ACC112 (cell line): Measurements from ENCODE around the gene MAPK8IP3.

Experiments
- H2AFZ ChIP-seq: fragments of 200-600 bp; sonication (generic); one replicate; pipeline ENCODE4 v1.6.0; 2017; ENCODE audit warnings: antibody characterized with exemption, low read length; ENCODE audit not compliant: unreplicated experiment
- H3K27ac ChIP-seq: fragments of 200-600 bp; sonication (generic); 2 replicates; pipeline ENCODE4 v1.5.1; 2014; ENCODE audit warnings: low read depth, mild to moderate bottlenecking, antibody characterized with exemption, low read length, moderate library complexity
- H3K27me3 ChIP-seq: fragments of 200-600 bp; sonication (generic); 2 replicates; pipeline ENCODE4 v1.6.1; 2014; ENCODE audit warnings: mild to moderate bottlenecking, antibody characterized with exemption, low read length, moderate library complexity, mixed read lengths; ENCODE audit not compliant: insufficient read depth
- H3K36me3 ChIP-seq: fragments of 200-600 bp; sonication (generic); 2 replicates; pipeline ENCODE4 v1.6.1; 2016; ENCODE audit warnings: mild to moderate bottlenecking, antibody characterized with exemption, low read length, moderate library complexity, mixed read lengths; ENCODE audit not compliant: insufficient read depth
- H3K4me1 ChIP-seq: fragments of 200-600 bp; sonication (generic); one replicate; pipeline ENCODE4 v1.6.1; 2016; ENCODE audit warnings: low read length, mixed read lengths; ENCODE audit not compliant: insufficient read depth, unreplicated experiment, control insufficient read depth
- H3K4me3 ChIP-seq: fragments of 200-600 bp; sonication (generic); 2 replicates; pipeline ENCODE4 v1.5.1; 2014; ENCODE audit warnings: mild to moderate bottlenecking, low read depth, low read length
- H3K79me2 ChIP-seq: fragments of 200-600 bp; sonication (generic); one replicate; pipeline ENCODE4 v1.6.0; 2016; ENCODE audit warnings: low read length; ENCODE audit not compliant: control insufficient read depth, unreplicated experiment, insufficient read depth

The MAPK8IP3 gene

DNA sequence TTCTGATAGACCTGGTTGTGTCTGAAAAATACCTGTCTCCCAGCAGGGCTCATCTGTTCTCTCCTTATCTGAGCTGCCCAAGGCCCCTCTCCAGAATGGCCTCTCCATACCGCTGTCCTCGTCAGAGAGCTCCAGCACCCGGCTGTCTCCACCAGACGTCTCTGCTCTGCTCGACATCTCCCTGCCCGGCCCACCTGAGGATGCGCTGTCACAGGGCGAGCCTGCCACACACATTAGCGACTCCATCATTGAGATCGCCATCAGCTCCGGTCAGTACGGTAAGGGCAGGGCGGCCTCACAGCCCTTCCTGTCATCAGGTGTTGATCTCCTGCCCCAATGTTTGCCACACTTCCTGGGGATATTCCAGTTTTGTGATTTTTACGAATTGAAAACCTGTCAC lies 38.1 kb upstream of the MAPK8IP3 start:
- Histone ChIP-seq H2AFZ (no peak overlapping the region), H3K27me3 (no peaks in the 10 kb centered on the region), H3K36me3 (peaks cover 30% of the 10 kb centered on the region; the same call in 1 of the 2 replicates), H3K4me3 (no peak overlapping the region), H3K4me1 (no peaks in the 10 kb centered on the region), H3K79me2 (no peaks in the 10 kb centered on the region), H3K27ac (no peak overlapping the region)

DNA sequence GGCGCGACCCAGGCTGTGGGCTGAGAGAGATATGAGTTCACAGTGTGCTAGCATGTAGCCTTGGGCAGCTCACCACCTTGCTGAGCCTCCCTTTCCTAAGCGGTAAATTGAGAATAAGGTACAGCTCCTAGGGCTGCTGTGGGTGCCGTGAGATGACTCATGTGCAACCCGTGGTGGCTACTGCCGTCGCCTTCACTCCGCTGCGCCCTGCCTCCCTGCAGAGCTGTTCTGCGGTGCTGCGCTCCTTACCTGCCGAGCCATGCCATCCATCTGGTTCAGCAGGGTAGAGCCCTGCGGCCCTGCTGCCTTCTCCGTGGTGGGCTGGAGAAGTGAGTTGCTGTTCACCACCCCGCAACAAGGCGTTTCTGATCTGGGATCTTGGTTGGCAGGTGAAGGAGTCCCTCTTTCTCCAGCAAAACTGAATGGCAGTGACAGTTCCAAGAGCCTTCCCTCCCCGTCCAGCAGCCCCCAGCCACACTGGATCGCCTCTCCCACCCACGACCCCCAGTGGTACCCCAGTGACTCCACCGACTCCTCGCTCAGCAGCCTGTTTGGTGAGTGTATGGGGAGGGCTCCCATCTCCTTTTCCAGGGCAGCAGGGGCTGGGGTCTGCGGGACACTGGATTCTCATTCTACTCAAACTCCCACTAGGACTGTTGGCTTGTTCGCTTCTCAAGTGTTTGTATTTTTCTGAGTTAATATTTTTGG lies 37.2 kb upstream of the MAPK8IP3 start:
- Histone ChIP-seq H3K27me3 (no peaks in the 10 kb centered on the region), H3K79me2 (no peaks in the 10 kb centered on the region), H3K4me3 (no peak overlapping the region), H3K4me1 (no peaks in the 10 kb centered on the region), H3K36me3 (peaks cover 30% of the 10 kb centered on the region; the same call in 1 of the 2 replicates), H2AFZ (no peak overlapping the region), H3K27ac (no peak overlapping the region)

DNA sequence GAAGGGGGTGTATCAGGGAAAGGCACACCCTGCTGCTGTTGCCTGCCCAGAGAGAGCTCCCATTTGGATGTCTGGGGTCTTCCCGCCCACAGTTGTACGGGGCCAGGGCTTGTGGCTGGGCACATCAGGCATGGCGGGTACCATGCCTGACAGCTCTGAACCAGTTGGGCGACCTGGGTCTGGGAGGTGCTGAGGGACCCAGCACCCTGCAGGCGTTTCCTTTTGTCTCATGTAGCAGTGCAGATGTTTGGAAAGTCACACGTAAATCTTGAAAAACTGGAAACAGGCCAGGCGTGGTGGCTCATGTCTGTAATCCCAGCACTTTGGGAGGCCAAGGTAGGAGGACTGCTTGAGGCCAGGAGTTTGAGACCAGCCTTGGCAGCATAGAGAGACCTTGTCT lies 36.3 kb upstream of the MAPK8IP3 start:
- Histone ChIP-seq H3K27ac (no peak overlapping the region), H2AFZ (no peak overlapping the region), H3K4me1 (peaks cover 4% of the 10 kb centered on the region), H3K79me2 (no peaks in the 10 kb centered on the region), H3K4me3 (no peak overlapping the region), H3K27me3 (no peaks in the 10 kb centered on the region), H3K36me3 (peaks cover 30% of the 10 kb centered on the region; the same call in 1 of the 2 replicates)

DNA sequence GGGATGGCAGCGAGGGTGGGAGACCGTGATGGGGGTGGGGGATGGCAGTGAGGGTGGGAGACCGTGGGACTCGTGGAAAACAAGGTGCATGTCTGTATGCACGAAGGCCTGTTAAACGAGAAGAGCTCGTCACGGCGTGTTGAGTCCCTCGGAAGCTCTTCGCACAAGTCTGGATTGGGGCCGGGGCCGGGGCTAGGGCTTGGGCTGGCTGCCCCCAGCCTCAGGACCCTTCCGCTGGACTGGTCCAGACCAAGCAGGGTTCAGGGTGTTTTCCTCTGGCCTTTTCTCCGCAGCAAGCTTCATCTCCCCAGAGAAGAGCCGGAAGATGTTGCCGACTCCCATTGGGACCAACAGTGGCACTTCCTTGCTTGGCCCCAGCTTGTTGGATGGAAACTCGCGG lies 35.6 kb upstream of the MAPK8IP3 start:
- peaks cover 11% of the 10 kb centered on the region for H3K4me1 ChIP-seq
- H2AFZ ChIP-seq, result no peak overlapping the region
- peaks cover 29% of the 10 kb centered on the region; the same call in 1 of the 2 replicates for H3K36me3 ChIP-seq
- no peak overlapping the region for H3K4me3 ChIP-seq
- H3K27me3 ChIP-seq, result no peaks in the 10 kb centered on the region
- no peaks in the 10 kb centered on the region for H3K79me2 ChIP-seq
- no peak overlapping the region for H3K27ac ChIP-seq

DNA sequence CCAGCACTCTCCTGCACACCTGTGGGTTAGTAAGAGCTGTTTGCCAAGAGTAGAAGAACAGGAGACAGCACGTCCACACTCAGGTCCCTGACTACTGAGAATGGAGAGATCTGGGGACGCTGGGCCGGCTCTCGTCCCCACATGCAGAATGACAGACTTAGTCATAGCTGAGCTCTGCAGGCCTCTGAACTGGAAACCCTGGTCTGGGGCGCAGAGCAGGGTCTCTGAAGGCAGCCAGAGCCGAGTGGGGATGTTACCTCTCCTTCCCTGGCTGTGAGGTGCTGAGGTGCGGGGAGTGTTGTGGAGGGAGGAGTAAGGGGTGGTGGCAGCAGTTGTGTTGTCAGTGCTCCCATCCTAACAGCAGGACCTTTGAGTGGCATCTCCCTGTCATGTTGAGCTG lies 35.1 kb upstream of the MAPK8IP3 start:
- Histone ChIP-seq H3K79me2 (no peaks in the 10 kb centered on the region), H3K36me3 (peaks cover 33% of the 10 kb centered on the region; the same call in 1 of the 2 replicates), H3K4me1 (peaks cover 12% of the 10 kb centered on the region), H3K27me3 (no peaks in the 10 kb centered on the region), H2AFZ (no peak overlapping the region), H3K27ac (no peak overlapping the region), H3K4me3 (no peak overlapping the region)

DNA sequence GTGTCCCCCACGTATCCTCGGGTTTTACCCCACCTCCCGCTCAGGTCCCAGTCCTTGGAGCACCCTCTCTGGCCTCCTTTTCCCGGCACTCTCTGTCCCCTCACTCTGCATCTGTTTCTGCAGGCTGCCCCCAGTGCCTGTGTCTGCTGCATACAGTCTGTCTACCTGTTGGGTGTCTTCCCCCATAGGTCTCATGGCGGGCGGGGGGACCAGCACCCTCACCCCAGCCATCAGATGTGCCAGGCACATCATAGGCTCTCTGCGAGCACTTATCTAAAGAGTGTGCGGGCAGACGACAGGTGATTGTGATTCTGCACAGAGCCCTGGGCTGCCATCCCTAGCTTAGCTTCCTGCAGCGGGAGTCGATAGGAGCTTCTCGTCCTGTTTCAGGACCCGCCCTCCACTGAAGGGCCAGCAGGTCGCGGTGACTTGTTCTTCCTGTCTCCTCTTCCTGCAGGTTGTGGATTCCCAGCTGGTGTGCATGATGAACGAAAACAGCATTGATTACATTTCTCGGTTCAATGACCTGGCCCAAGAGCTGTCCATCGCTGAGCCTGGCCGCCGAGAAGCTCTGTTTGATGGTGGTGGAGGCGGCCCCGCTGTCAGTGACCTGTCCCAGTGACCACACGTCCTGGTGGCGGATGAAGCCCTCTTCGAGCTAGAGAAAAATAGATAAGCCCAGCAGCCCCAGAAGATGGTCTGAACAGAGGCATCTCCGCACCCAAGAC lies 32.4 kb upstream of the MAPK8IP3 start:
- H2AFZ ChIP-seq, result no peak overlapping the region
- H3K36me3 ChIP-seq, result peaks cover 25% of the 10 kb centered on the region; the same call in 1 of the 2 replicates
- H3K4me3 ChIP-seq, result no peak overlapping the region
- no peaks in the 10 kb centered on the region for H3K27me3 ChIP-seq
- peaks cover 12% of the 10 kb centered on the region for H3K4me1 ChIP-seq
- peaks cover 3% of the 10 kb centered on the region for H3K79me2 ChIP-seq
- H3K27ac ChIP-seq, result no peak overlapping the region

DNA sequence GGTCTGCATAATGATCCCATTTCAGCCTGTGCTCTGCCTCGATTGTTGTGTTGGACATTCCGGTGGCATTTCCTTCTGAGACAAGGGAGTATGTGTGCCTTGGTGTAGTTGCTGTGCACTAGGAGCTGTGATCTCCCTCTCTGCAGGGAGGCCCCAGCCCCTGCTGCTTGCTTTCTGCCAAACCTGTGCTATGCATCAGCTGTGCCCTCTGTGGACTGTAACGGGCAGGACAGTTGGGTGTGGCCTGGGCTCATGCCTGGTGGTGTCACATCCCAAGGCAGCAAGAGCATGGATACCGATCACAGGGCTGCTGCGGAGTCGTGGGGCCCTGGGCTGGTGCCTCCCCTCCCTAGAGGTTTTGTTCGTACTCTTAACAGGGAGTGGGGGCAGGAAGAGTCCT lies 31.7 kb upstream of the MAPK8IP3 start:
- peaks cover 25% of the 10 kb centered on the region; the same call in 1 of the 2 replicates for H3K36me3 ChIP-seq
- H3K27ac ChIP-seq, result no peak overlapping the region
- H2AFZ ChIP-seq, result no peak overlapping the region
- no peaks in the 10 kb centered on the region for H3K27me3 ChIP-seq
- H3K4me1 ChIP-seq, result peaks cover 12% of the 10 kb centered on the region
- peaks cover 10% of the 10 kb centered on the region for H3K79me2 ChIP-seq
- no peak overlapping the region for H3K4me3 ChIP-seq

DNA sequence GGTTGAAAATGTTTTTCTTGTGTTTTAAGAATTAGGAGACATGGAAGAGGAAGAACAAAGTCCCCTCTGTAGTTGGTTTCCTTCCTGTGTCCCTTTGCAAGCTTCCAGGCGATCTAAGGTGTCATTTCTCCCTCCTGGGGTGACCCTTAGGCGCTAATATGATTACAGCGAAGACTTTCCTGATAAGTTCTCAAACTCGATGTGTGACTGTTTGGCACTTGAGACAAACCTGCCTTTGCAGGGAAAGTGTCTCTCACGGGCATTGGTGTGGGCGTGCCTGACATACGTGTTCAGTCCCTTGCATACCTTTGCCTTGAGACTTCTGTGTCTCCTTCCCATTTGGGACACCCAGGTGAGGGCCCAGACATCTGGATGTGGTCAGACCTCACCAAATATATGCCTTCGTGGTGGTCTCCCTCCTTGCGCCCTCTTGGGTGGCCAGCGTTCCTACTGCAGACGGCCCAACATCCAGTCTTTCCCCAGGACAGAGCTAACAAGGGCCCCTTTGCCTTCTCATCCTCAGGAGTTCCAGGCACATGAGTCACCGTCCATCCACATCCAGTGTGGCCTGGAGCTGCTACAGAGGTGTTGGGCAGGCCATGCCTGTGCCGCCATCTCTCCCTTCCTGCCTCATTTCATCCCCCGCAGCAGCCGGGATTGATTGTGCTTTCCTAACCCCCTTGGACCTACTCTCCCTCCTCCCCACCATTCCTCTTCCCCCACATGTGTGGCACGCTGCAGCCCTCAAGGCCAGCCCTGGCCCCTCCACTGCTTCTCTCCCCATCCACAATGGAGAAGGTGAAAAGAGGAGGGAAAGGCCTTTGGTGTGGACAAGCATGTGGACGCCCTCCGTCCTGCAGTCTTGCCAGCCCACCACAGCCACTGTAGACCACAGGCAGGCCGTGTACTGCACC lies 31.0 kb upstream of the MAPK8IP3 start:
- peaks cover 12% of the 10 kb centered on the region for H3K4me1 ChIP-seq
- H3K27ac ChIP-seq, result no peak overlapping the region
- peaks cover 17% of the 10 kb centered on the region for H3K79me2 ChIP-seq
- no peaks in the 10 kb centered on the region for H3K27me3 ChIP-seq
- no peak overlapping the region for H2AFZ ChIP-seq
- H3K36me3 ChIP-seq, result peaks cover 25% of the 10 kb centered on the region; the same call in 1 of the 2 replicates
- no peak overlapping the region for H3K4me3 ChIP-seq

DNA sequence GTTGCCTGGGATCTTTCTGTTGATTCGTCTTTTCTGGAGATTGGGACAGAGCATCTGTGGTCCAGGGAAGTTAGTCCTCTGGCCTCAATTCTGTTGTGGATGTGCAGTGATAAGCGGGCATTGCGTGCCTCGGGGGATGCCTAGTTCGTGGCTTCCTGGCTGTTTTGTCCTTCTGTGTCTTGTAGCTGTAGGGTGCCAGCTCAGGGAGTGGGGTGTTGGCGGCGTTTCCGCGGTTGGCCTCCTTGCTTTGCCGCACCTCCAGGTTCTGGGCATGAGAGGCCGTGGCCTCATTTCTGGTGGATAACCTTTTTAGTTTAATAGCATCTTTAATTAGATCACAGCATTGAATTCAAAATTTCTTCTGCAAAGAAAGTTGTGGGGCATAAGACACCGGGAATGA lies 29.3 kb upstream of the MAPK8IP3 start:
- H3K4me3 ChIP-seq, result no peak overlapping the region
- H3K27me3 ChIP-seq, result no peaks in the 10 kb centered on the region
- H3K27ac ChIP-seq, result no peak overlapping the region
- peaks cover 34% of the 10 kb centered on the region for H3K79me2 ChIP-seq
- H3K36me3 ChIP-seq, result peaks cover 14% of the 10 kb centered on the region; the same call in 1 of the 2 replicates
- H3K4me1 ChIP-seq, result peaks cover 12% of the 10 kb centered on the region
- H2AFZ ChIP-seq, result no peak overlapping the region

DNA sequence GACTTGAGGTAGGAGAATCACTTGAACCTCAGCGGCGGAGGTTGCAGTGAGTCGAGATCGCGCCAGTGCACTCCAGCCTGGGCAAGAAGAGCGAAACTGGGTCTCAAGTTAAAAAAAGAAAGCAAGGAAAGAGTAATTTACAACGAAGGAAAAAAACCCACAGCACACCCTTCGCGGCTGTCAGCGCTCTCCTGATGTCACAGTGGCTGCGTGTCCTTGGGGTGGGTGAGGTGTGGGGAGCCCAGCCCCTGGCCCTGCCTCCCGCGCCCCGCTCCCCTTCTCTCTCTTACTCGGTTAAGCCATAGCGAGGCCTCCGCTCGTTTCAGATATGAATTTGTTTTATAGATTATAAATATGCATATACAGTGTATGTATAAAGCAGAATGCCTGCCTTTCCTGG lies 28.7 kb upstream of the MAPK8IP3 start:
- no peak overlapping the region for H3K4me3 ChIP-seq
- H3K4me1 ChIP-seq, result peaks cover 12% of the 10 kb centered on the region
- H3K27me3 ChIP-seq, result no peaks in the 10 kb centered on the region
- H2AFZ ChIP-seq, result no peak overlapping the region
- no peak overlapping the region for H3K27ac ChIP-seq
- H3K36me3 ChIP-seq, result peaks cover 8% of the 10 kb centered on the region; the same call in 1 of the 2 replicates
- H3K79me2 ChIP-seq, result peaks cover 39% of the 10 kb centered on the region
